Measurements from ENCODE around the gene DCTN1. TPM values are rescaled to one million over a fixed set of nuclear protein-coding genes. Genes with fewer than 3 reads are reported as not detected.

Gene DCTN1
- total RNA-seq, 1 donor = 153 TPM

DNA sequence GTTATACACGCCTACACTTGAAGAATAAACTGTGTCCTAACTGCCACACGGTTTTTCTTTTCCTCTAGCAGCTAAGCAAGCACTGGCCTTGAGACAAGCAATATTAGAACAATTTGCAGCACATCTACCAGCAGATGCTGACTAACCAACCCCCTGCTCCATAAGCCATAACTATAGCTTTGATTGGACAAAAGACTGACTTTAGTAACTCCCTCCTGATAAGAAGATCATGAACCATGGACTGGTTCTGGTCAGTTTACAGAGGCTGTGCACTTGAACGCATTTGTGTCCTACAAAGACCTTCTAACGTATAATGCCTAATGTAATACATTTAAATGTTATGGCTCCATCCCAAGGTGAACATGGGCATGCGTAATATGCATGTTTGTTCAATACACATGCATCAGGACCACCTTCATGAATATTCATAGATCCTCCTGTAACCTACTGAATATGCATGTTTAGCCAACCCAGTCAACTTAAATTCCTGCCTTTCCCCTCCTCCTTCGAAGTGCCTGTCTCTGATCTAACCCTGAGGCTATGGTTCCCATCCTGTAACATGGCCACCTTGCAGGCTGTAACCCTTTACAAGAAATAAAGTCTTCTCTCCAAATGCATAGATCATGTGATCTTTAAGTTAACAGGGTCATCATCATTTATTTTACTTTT is 63.4 kb downstream of the DCTN1 start:
- no peak for TF ChIP-seq CTCF (IDR thresholded peaks at IDR 0.05; ENCODE audit: insufficient read depth, low read depth, low read length)
- no peak for DNase-seq (ENCODE audit: low read depth)
- H3K4me3 ChIP-seq (ENCODE audit: low read depth, low read length) = no peak overlapping the region

DNA sequence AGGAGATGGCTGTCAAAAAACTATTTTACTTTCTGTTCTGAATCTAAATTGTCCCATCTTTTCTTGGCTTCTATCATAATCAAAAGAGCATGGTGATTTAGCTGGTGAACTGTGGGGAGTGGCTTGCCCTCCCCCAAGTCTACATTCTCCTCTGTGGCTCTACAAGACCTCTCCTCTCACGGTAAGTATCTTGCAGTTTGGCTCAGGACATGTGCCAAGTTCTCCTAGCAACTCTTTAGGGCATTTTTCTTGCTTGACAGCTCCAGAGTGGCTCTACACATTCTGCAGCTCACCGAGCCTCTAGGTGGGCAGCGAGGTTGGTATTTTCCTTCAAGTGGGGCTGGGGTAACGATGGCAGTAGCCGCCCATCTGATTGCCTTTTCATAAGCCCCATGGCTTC is 66.0 kb downstream of the DCTN1 start:
- no peak for TF ChIP-seq CTCF (IDR thresholded peaks at IDR 0.05; ENCODE audit: insufficient read depth, low read depth, low read length)
- DNase-seq (ENCODE audit: low read depth) = no peak
- no peak overlapping the region for H3K4me3 ChIP-seq (ENCODE audit: low read depth, low read length)

DNA sequence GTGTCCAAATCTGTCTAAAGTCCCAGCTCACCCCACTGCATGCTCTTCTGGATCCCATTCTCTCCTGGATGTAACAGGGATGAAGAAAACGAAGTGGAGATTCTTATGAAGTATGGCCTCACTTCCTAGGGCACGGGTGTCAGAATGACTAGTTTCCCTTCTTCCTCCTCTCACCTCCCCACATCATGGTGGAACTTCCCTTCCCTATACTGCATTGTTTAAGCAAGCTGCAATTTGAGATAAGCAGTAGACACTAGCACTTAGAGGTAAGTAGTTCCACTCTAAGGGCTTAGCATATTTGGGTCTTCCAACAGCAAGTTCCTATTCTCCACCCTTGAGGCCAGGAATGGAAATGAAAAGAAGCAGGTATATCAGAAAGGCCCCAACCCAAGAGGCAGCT is 66.6 kb downstream of the DCTN1 start:
- TF ChIP-seq CTCF (IDR thresholded peaks at IDR 0.05; ENCODE audit: insufficient read depth, low read depth, low read length) = no peak
- no peak overlapping the region for H3K4me3 ChIP-seq (ENCODE audit: low read depth, low read length)
- DNase-seq (ENCODE audit: low read depth) = no peak

GRCh38 chr2:74312913-74313312 is 67.2 kb downstream of the DCTN1 start:
- H3K4me3 ChIP-seq (ENCODE audit: low read depth, low read length) = no peak overlapping the region
- TF ChIP-seq CTCF (IDR thresholded peaks at IDR 0.05; ENCODE audit: insufficient read depth, low read depth, low read length) = no peak
- no peak for DNase-seq (ENCODE audit: low read depth)

Small RNAs within 50 kb of the gene (small RNA-seq; reads per million reads assigned to genes)
- gene RNU6-542P (not detected), gene TAF13P2 (not detected)

Other genes with a start within 250 kb of the DCTN1 start
- 41.2 and 50.1 TPM in 2 replicates for gene BOLA3, start 232.4 kb downstream of the DCTN1 start, total RNA-seq
- gene MOB1A, start 201.4 kb downstream of the DCTN1 start, total RNA-seq = 102 and 155 TPM in 2 replicates
- 174 and 177 TPM in 2 replicates for gene MTHFD2, start 181.7 kb downstream of the DCTN1 start, total RNA-seq
- gene SLC4A5, start 36.9 kb downstream of the DCTN1 start, total RNA-seq = under 0.01 and 0.32 TPM in 2 replicates
- gene C2orf81, start 41.3 kb upstream of the DCTN1 start, total RNA-seq = 0.86 and 1.3 TPM in 2 replicates
- gene WDR54, start 41.4 kb upstream of the DCTN1 start, total RNA-seq = 28.9 and 43.8 TPM in 2 replicates
- 17.4 and 18.1 TPM in 2 replicates for gene RTKN, start 61.6 kb upstream of the DCTN1 start, total RNA-seq
- 10.0 and 11.7 TPM in 2 replicates for gene INO80B, start 74.8 kb upstream of the DCTN1 start, total RNA-seq
- 45.4 and 50.5 TPM in 2 replicates for gene WBP1, start 78.1 kb upstream of the DCTN1 start, total RNA-seq
- 52.2 and 62.2 TPM in 2 replicates for gene MOGS, start 85.1 kb upstream of the DCTN1 start, total RNA-seq
- gene MRPL53, start 92.4 kb upstream of the DCTN1 start, total RNA-seq = 21.2 and 23.5 TPM in 2 replicates
- 27.2 and 29.6 TPM in 2 replicates for gene CCDC142, start 102.7 kb upstream of the DCTN1 start, total RNA-seq
- gene TTC31, start 102.8 kb upstream of the DCTN1 start, total RNA-seq = 8.6 and 14.8 TPM in 2 replicates
- gene LBX2, start 119.3 kb upstream of the DCTN1 start, total RNA-seq = 1.3 and 2.9 TPM in 2 replicates
- gene PCGF1, start 127.4 kb upstream of the DCTN1 start, total RNA-seq = 21.6 and 23.7 TPM in 2 replicates
- gene TLX2, start 134.1 kb upstream of the DCTN1 start, total RNA-seq = not detected in 2 replicates
- gene DQX1, start 145.9 kb upstream of the DCTN1 start, total RNA-seq = not detected in 2 replicates
- 60.2 and 68.2 TPM in 2 replicates for gene AUP1, start 149.4 kb upstream of the DCTN1 start, total RNA-seq
- gene HTRA2, start 149.6 kb upstream of the DCTN1 start, total RNA-seq = 36.7 and 40.2 TPM in 2 replicates
- 9.9 and 10.6 TPM in 2 replicates for gene LOXL3, start 173.6 kb upstream of the DCTN1 start, total RNA-seq
- 9.9 and 20.0 TPM in 2 replicates for gene DOK1, start 174.4 kb upstream of the DCTN1 start, total RNA-seq